Fibroblast of pulmonary artery (primary cell): ENCODE data around the gene APOC3.

ENCODE experiments used
- DNase-seq: peaks from one replicate; pipeline ENCODE4 v3.0.0-alpha.2; 2010; ENCODE audit warnings: low read depth
- H3K4me3 ChIP-seq: replicated peaks from 2 replicates; pipeline ENCODE4 v1.5.1; 2011; ENCODE audit warnings: low read depth, mild to moderate bottlenecking, control low read depth, low read length, moderate library complexity
- TF ChIP-seq, protein P1 (sequence below): IDR thresholded peaks from 2 replicates; pipeline ENCODE4 v1.5.1; 2011; ENCODE audit warnings: mild to moderate bottlenecking, control low read depth, low read length, inconsistent platforms; ENCODE audit errors: missing control alignments

APOC3 gene

DNA sequence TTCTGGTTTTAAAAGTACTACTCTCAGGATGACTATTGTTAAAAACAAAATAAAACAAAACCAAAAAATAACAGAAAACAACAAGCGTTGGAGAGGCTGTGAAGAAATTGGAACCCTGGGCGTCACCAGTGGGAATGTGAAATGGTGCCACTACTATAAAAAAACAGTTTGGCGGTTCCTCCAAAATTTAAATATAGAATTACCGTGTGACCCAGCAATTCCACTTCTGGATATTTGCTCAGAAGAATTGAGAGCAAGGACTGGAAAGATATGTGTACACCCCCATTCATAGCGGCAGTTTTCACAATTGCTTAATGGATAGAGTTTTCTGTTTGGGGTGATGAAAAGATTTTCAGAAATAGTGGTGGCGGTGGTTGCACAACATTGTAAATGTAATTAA lies 15.2 kb upstream of the APOC3 start:
- TF ChIP-seq, protein P1, sequence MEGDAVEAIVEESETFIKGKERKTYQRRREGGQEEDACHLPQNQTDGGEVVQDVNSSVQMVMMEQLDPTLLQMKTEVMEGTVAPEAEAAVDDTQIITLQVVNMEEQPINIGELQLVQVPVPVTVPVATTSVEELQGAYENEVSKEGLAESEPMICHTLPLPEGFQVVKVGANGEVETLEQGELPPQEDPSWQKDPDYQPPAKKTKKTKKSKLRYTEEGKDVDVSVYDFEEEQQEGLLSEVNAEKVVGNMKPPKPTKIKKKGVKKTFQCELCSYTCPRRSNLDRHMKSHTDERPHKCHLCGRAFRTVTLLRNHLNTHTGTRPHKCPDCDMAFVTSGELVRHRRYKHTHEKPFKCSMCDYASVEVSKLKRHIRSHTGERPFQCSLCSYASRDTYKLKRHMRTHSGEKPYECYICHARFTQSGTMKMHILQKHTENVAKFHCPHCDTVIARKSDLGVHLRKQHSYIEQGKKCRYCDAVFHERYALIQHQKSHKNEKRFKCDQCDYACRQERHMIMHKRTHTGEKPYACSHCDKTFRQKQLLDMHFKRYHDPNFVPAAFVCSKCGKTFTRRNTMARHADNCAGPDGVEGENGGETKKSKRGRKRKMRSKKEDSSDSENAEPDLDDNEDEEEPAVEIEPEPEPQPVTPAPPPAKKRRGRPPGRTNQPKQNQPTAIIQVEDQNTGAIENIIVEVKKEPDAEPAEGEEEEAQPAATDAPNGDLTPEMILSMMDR, result no peak

DNA sequence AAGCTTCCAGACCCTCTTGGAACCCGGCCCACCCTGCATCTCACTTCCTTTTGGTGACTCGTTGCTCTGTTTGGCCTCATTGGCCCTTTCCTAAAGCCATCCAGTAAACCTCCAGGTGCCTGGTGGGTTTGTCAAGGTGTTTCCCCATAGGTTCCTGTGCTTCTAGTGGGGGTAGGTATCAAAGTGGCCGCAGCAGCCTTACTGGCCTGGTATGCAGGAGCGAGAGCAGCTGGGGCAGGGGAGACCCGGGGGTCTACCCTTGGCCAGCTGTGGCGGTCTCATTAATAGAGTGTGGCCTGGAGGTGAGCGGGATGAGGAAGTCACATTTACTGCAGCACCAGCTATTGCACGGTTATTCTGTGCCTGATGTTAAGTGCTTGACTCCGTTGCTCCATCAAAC lies 10.7 kb upstream of the APOC3 start:
- no peak overlapping the region for H3K4me3 ChIP-seq
- TF ChIP-seq, protein P1, result no peak
- no peak for DNase-seq

More for the DNA sequence above, 15.2 kb upstream of the APOC3 start:
- DNase-seq, result no peak
- no peak overlapping the region for H3K4me3 ChIP-seq

DNA sequence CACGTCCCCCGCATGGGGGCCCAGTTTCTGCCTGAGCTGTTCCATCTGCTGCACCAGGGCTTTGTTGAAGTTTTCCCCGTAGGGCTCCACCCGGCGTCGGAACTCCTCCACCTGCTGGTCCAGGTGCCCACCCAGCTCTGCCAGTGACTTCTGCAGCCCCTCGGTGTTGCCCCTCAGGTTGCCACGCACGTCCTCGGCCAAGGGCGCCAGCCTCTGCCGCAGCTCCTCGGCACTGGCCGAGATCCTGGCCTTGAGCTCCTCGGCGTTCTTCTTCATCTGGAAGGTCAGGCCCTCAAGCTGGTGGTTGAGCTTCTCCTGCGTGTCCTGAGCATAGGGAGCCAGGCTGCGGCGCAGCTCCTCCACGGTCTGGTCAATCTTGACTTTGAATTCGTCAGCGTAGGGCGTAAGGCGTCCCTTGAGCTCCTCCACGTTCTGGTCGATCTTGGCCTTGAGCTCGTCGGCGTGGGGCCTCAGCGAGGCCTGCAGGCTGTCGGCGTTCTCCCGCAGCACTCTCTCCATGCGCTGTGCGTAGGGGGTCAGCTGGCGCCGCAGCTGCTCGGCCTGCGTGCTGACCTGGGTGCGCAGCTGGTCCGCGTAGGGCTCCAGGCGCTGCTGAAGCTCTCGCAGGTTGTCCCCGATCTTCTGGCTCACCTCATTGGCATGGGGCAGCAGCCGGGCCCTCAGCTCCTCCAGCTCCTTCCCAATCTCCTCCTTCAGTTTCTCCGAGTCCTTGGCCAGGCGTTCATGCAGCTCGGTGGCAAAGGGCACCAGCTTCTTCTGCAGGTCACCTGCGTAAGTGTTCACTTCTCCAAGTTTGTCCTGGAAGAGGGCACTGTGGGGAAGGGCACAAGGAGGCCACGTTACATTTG lies 8.4 kb upstream of the APOC3 start:
- no peak overlapping the region for H3K4me3 ChIP-seq
- TF ChIP-seq, protein P1, result no peak
- DNase-seq, result no peak

DNA sequence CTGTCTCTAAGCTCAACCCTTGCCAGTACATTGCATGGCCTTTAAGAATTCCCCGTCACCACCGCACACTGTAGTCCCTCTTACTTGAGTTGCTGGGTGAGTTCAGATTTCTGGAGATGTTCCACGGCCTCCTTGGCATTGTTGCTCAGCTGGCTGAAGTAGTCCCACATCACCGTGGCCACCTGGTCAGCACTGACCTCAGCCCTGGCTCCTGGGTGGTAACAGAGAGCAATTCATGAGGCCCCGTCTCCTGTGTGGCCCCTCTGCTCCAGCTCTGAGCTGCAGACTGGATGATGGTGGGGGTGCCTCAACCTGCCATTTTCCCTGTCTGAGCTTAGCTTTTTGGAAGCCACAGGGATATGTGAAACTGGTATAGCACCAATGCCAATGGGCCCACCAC lies 7.1 kb upstream of the APOC3 start:
- H3K4me3 ChIP-seq, result no peak overlapping the region
- DNase-seq, result no peak
- TF ChIP-seq, protein P1, result no peak

DNA sequence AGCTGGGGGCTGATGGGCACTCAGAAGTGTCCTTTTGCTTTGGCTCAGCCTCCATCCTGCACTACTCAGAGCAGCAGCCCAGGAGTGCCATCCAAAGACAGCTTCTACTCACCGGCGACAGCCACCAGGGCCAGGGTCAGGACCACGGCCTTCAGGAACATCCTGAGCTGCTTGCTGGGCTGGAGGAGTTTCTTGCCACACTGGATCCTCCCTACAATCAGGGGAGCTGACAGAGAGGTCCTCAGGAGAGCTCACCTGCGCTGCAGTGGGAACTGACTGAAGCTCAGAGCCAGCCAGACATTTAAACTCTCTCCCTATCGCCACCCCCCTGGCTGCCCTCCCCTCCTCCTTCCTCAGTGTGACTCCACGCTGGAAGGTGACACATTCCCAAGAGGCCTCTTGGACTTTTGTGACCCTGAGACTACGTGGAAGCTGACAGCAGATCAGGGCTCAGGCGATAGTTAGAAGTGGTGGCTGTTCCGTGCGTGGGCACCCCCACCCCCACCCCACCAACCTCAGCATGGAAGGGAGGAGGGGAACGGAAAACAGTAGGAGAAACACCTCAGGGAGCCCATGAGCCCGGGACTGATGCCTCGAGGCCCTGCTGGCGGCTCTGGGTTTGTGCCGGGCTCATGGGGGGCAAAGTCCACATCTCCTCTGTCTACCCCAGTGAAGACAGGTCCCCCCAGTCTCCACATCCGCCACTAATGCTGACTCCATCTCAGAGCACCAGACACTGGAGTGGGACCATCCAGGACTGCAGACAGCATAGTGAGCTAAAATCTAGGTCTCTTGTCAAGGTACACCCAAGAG lies 6.5 kb upstream of the APOC3 start, which contains the start of gene APOA4:
Gene APOA4, minus strand, starts transcription at position 274 of the 813 bp plus-strand sequence. Its CDS starts 113 bp downstream, at position 161.
- H3K4me3 ChIP-seq, result no peak within 1 kb of the TSS
- TF ChIP-seq, protein P1, result no peak

DNA sequence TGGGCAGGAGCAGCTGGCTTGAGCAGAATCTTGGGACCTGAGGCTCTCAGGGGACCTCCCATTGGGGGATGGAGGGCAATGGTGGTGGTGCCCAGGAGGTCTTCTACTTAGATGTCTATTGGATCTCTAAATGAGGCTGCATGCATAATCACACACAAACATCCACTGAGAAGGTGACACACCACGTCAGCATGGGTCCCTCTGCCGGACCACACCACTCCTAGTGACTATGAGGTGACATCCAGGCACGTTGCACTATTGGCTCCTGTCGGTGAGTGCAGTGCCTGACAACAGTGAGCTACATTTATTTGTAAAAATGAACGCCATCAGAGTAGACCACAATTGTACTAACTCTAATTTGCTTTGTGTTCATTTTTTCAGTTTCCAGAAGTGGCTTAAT lies 4.3 kb upstream of the APOC3 start:
- TF ChIP-seq, protein P1, result no peak
- no peak for DNase-seq
- no peak overlapping the region for H3K4me3 ChIP-seq

More for the DNA sequence above, 6.5 kb upstream of the APOC3 start, which contains the start of gene APOA4:
- no peak for DNase-seq
